ENCODE data around the gene PARN.

- TF ChIP-seq CTCF (IDR thresholded peaks at IDR 0.05): no peak
- no peak for TF ChIP-seq POLR2A (IDR thresholded peaks at IDR 0.05)
These were observed 116.5 kb downstream of the PARN start for GRCh38 chr16:14513389-14514107.
